ENCODE measurements around the gene RGS1.

DNA sequence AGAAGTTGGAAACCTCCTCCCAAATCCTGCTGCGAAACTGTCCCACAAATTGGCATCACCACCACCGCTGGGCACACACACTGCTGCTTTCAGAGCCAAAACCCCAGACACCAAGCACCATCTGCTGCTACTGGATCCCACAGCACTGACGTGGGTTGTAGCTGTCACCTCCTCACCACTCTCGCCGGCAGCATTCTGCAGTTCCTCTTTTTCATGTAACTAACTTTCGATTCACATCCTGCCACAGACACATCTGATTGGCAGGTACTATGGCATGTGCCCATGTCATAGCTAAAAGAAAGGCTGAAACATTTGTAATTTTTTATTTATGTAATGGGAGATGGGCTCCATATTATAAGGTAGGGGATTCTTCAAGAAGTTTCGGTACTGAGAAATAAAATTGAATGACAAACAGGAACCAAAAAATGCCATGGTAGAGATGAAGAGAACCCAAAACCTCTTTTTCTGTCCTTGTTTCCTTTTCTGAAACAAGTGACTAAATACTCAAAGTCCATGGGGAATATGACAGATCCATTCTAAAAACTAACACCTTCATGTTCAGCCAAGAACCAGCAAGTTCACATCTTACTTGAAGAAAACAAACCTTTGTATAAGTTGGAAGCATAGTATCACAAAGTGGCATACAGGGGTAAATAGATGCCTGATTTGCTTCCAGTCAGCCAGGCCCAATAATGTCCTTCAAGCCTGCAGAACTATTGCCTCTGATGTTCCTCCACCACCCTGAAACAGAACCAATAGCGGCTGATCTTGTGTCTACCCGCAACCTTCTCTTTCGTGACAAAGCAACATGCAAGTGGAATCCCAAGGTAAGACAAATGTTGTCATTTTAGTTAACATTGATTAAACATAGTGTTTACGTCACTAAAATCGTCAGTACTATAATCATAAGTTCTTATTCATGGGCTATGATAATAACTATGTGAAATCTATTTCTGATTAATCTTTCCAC is 33.8 kb downstream of the RGS1 start:
- no peak for TF ChIP-seq EZH2 (IDR thresholded peaks at IDR 0.05; ENCODE audit: borderline replicate concordance, low read length)
- TF ChIP-seq, protein P1, sequence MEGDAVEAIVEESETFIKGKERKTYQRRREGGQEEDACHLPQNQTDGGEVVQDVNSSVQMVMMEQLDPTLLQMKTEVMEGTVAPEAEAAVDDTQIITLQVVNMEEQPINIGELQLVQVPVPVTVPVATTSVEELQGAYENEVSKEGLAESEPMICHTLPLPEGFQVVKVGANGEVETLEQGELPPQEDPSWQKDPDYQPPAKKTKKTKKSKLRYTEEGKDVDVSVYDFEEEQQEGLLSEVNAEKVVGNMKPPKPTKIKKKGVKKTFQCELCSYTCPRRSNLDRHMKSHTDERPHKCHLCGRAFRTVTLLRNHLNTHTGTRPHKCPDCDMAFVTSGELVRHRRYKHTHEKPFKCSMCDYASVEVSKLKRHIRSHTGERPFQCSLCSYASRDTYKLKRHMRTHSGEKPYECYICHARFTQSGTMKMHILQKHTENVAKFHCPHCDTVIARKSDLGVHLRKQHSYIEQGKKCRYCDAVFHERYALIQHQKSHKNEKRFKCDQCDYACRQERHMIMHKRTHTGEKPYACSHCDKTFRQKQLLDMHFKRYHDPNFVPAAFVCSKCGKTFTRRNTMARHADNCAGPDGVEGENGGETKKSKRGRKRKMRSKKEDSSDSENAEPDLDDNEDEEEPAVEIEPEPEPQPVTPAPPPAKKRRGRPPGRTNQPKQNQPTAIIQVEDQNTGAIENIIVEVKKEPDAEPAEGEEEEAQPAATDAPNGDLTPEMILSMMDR (conservative IDR thresholded peaks at IDR 0.05 in 1 of 2, IDR thresholded peaks at IDR 0.05 in 1 of 2; ENCODE audit: extremely low read depth in 1 of 2, insufficient read depth in 1 of 2, low read depth in 1 of 2, low read length in 2 of 2) = no peak
